OCI-LY1 (cell line): Measurements from ENCODE around the gene CLNS1A.
"Not testable (repeated sequence)": the region's sequence is repeated elsewhere in the genome, so short reads cannot be mapped to it uniquely, and the experiment has no call there.

Experiments used
- H2AFZ ChIP-seq: fragments of 200-600 bp; sonication (generic), shearing (Covaris generic); 2 replicates; pipeline ENCODE4 v1.6.0; 2014; ENCODE audit warnings: antibody characterized with exemption, mild to moderate bottlenecking, low read length
- H3F3A ChIP-seq: fragments of 200-600 bp; sonication (generic), shearing (Covaris generic); 2 replicates; pipeline ENCODE4 v1.6.0; 2014; ENCODE audit warnings: mild to moderate bottlenecking, antibody characterized with exemption, low read length, moderate library complexity; ENCODE audit not compliant: insufficient read depth
- H3K27ac ChIP-seq: fragments of 200-600 bp; sonication (generic); 2 replicates; pipeline ENCODE4 v1.5.1; 2014; ENCODE audit warnings: low read length, mixed run types, mild to moderate bottlenecking, low read depth; ENCODE audit not compliant: poor library complexity, severe bottlenecking
- H3K27me3 ChIP-seq: fragments of 200-600 bp; sonication (generic); 2 replicates; pipeline ENCODE4 v1.6.0; 2014; ENCODE audit warnings: antibody characterized with exemption, mild to moderate bottlenecking, low read length, moderate library complexity; ENCODE audit not compliant: insufficient read depth
- H3K36me3 ChIP-seq: fragments of 200-600 bp; sonication (generic); 2 replicates; pipeline ENCODE4 v1.6.1; 2014; ENCODE audit warnings: mild to moderate bottlenecking, antibody characterized with exemption, low read length, moderate library complexity, mixed read lengths; ENCODE audit not compliant: insufficient read depth
- H3K4me1 ChIP-seq: fragments of 200-600 bp; sonication (generic); 2 replicates; pipeline ENCODE4 v1.5.1; 2014; ENCODE audit warnings: mild to moderate bottlenecking, low read length, moderate library complexity; ENCODE audit not compliant: insufficient read depth, severe bottlenecking
- H3K4me2 ChIP-seq: fragments of 200-600 bp; sonication (generic), shearing (Covaris generic); 2 replicates; pipeline ENCODE4 v1.6.1; 2014; ENCODE audit warnings: low read length
- H3K4me3 ChIP-seq: fragments of 200-600 bp; sonication (generic); 2 replicates; pipeline ENCODE4 v1.5.1; 2014; ENCODE audit warnings: low read length, low read depth, mild to moderate bottlenecking, mixed read lengths; ENCODE audit not compliant: poor library complexity, severe bottlenecking
- H3K79me2 ChIP-seq: fragments of 200-600 bp; shearing (Covaris generic); 2 replicates; pipeline ENCODE4 v1.6.1; 2016; ENCODE audit warnings: mixed run types, low read length, mixed read lengths; ENCODE audit not compliant: insufficient read depth
- H3K9ac ChIP-seq: fragments of 200-600 bp; sonication (generic), shearing (Covaris generic); 2 replicates; pipeline ENCODE4 v1.6.1; 2014; ENCODE audit warnings: mild to moderate bottlenecking, low read length, mixed read lengths
- H3K9me2 ChIP-seq: fragments of 200-600 bp; sonication (generic), shearing (Covaris generic); 2 replicates; pipeline ENCODE4 v1.6.1; 2014; ENCODE audit warnings: low read depth, mild to moderate bottlenecking, low read length, mixed read lengths
- H3K9me3 ChIP-seq: fragments of 200-600 bp; shearing (Covaris generic); 2 replicates; pipeline ENCODE4 v1.6.1; 2014; ENCODE audit warnings: low read length, mixed read lengths
- H4K20me1 ChIP-seq: fragments of 200-600 bp; sonication (generic), shearing (Covaris generic); 2 replicates; pipeline ENCODE4 v1.6.0; 2016; ENCODE audit warnings: mild to moderate bottlenecking, low read length; ENCODE audit not compliant: insufficient read depth
- CTCF ChIP-seq: fragments of 200-600 bp; sonication (generic), shearing (Covaris generic); IDR thresholded peaks from 2 replicates; pipeline ENCODE4 v1.5.1; 2017; ENCODE audit warnings: mild to moderate bottlenecking, antibody characterized with exemption, low read length, moderate library complexity, mixed read lengths
- EZH2 ChIP-seq: fragments of 200-600 bp; sonication (generic), shearing (Covaris generic); IDR thresholded peaks from 2 replicates; pipeline ENCODE4 v1.8.0; 2017; ENCODE audit warnings: borderline replicate concordance, mixed run types, mild to moderate bottlenecking, antibody characterized with exemption, low read length, moderate library complexity, mixed read lengths

The CLNS1A gene

GRCh38 chr11:77589181-77589520 is 48.4 kb downstream of the CLNS1A start:
- H3F3A ChIP-seq = peaks cover 3% of the 10 kb centered on the region; the same call in 1 of the 2 replicates
- H3K4me3 ChIP-seq = peak overlapping the region; percentile 66
- H3K4me2 ChIP-seq = peak overlapping the region; percentile 82
- H2AFZ ChIP-seq = peak overlapping the region; percentile 44
- no peaks in the 10 kb centered on the region for H4K20me1 ChIP-seq
- no peaks in the 10 kb centered on the region for H3K9me2 ChIP-seq
- peaks cover 16% of the 10 kb centered on the region for H3K4me1 ChIP-seq
- no peaks in the 10 kb centered on the region for H3K27me3 ChIP-seq
- no peaks in the 10 kb centered on the region for H3K79me2 ChIP-seq
- TF ChIP-seq EZH2 = no peak
- TF ChIP-seq CTCF = no peak
- no peaks in the 10 kb centered on the region for H3K9me3 ChIP-seq
- H3K36me3 ChIP-seq = no peaks in the 10 kb centered on the region
- H3K27ac ChIP-seq = no peak overlapping the region
- peak overlapping the region; percentile 62 for H3K9ac ChIP-seq

GRCh38 chr11:77580712-77581337 is 56.8 kb downstream of the CLNS1A start:
- TF ChIP-seq CTCF (no peak), EZH2 (no peak)
- no peak overlapping the region for H3K4me3 ChIP-seq

GRCh38 chr11:77575428-77575827 is 62.2 kb downstream of the CLNS1A start:
- not testable (repeated sequence) for H3K9me2 ChIP-seq, H3K9ac ChIP-seq, H3K27me3 ChIP-seq, H4K20me1 ChIP-seq, H3K79me2 ChIP-seq, H3K4me2 ChIP-seq, H3K4me3 ChIP-seq, H2AFZ ChIP-seq, H3K9me3 ChIP-seq, H3F3A ChIP-seq, H3K27ac ChIP-seq, H3K36me3 ChIP-seq, H3K4me1 ChIP-seq

More at GRCh38 chr11:77580712-77581337, 56.8 kb downstream of the CLNS1A start:
- peaks cover 7% of the 10 kb centered on the region; the same call in 1 of the 2 replicates for H3K9me3 ChIP-seq
- no peaks in the 10 kb centered on the region for H3K9me2 ChIP-seq
- H3K4me1 ChIP-seq = no peaks in the 10 kb centered on the region
- no peaks in the 10 kb centered on the region for H3F3A ChIP-seq
- no peak overlapping the region for H3K9ac ChIP-seq
- H3K36me3 ChIP-seq = no peaks in the 10 kb centered on the region
- H3K4me2 ChIP-seq = no peak overlapping the region
- no peak overlapping the region for H2AFZ ChIP-seq
- no peaks in the 10 kb centered on the region for H3K27me3 ChIP-seq
- H4K20me1 ChIP-seq = no peaks in the 10 kb centered on the region
- no peaks in the 10 kb centered on the region for H3K79me2 ChIP-seq
- no peak overlapping the region for H3K27ac ChIP-seq

- H3K9me2 ChIP-seq, H3K4me3 ChIP-seq, H3K36me3 ChIP-seq, H3K27ac ChIP-seq, H3K27me3 ChIP-seq, H3K9ac ChIP-seq, H2AFZ ChIP-seq, H3K4me1 ChIP-seq, H3K79me2 ChIP-seq, H3K9me3 ChIP-seq, H3F3A ChIP-seq, H3K4me2 ChIP-seq, H4K20me1 ChIP-seq: not testable (repeated sequence)
These were observed 66.7 kb downstream of the CLNS1A start for GRCh38 chr11:77570896-77571295.
